MM.1S (cell line): ENCODE data around the gene KCNIP4.

Experiments used
- EZH2 ChIP-seq: fragments of 300-600 bp; sonication (generic); optimal IDR thresholded peaks from 2 replicates; pipeline ENCODE3; 2017; ENCODE audit warnings: low read depth, mild to moderate bottlenecking, antibody characterized with exemption, low read length, mixed read lengths
- TF ChIP-seq, protein P1 (sequence below): fragments of 300-600 bp; sonication (generic); IDR thresholded peaks from 2 replicates; pipeline ENCODE4 v1.5.1; 2016; ENCODE audit warnings: antibody characterized with exemption, low read length, mixed read lengths

DNA sequence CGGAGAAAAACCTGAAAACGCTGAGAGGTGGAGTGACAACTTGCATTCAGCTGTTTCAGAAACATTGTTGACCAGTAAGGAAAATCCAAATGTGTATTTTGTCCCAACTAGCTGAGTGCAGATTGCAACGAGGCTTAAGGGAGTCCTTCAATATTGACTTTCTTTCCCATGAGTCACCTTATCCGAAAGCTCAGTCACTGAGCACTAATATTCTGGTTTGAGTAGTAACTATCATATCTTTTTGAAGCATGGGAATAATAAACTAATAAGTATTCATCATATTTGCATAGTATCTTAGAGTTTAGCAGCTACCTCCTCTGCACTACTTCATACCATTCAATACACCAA, 644.1 kb downstream of the KCNIP4 start:
- TF ChIP-seq, protein P1, sequence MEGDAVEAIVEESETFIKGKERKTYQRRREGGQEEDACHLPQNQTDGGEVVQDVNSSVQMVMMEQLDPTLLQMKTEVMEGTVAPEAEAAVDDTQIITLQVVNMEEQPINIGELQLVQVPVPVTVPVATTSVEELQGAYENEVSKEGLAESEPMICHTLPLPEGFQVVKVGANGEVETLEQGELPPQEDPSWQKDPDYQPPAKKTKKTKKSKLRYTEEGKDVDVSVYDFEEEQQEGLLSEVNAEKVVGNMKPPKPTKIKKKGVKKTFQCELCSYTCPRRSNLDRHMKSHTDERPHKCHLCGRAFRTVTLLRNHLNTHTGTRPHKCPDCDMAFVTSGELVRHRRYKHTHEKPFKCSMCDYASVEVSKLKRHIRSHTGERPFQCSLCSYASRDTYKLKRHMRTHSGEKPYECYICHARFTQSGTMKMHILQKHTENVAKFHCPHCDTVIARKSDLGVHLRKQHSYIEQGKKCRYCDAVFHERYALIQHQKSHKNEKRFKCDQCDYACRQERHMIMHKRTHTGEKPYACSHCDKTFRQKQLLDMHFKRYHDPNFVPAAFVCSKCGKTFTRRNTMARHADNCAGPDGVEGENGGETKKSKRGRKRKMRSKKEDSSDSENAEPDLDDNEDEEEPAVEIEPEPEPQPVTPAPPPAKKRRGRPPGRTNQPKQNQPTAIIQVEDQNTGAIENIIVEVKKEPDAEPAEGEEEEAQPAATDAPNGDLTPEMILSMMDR: no peak
- TF ChIP-seq EZH2: no peak
